ENCODE measurements around the gene CACNG4. TPM values are rescaled to one million over a fixed set of nuclear protein-coding genes. Genes with fewer than 3 reads are reported as not detected.

CACNG4 gene
- total and polyA plus RNA-seq, 2 experiments from 2014 or later: 1.6 to 4.1 TPM

DNA sequence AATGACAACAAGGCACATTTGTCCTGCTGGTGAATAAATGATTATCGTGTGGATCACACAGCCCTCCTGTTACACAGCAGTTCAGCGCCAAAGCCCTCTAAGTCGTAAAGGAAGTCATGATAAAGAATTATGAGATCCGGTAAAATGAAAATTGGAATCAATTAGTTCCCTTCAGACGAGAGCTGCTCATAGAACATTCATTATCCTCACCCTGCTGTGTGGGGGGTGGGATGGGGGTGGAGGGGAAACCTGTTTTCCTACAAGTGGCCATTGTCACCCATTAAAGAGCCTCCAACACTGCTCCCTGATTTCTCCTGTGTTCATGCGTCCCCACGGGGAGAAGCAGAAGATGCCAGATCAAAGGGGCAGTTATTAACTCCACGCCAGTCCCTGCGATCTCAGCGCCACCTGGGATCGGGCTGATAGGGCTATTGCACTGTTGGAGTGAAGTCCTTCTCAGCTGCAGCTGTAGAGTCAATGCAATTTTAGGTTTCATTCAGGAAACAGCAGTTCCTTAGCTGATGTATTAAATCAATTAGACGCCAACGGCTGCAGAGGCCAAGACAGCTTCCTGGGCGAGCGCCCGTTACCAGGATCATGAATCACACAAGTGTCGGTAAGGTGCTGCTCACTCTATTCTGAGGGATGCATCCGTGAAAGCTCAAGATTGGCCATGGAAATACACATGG, 19.2 kb upstream of the CACNG4 start:
- H3K27me3 Mint-ChIP-seq (ENCODE audit: insufficient read depth, low read depth, poor library complexity): peaks cover 17% of the 10 kb centered on the region
- Histone ChIP-seq H3K4me2 (no peak overlapping the region), H2AFZ (no peak overlapping the region), H3K79me2 (replicated peaks; ENCODE audit: insufficient read depth) (no peaks in the 10 kb centered on the region), H3K4me1 (ENCODE audit: insufficient read depth) (peaks cover 4% of the 10 kb centered on the region), H3K9me2 (ENCODE audit: insufficient read depth) (0 out of 2 replicates have a peak, but pooled peaks cover 3% of the 10 kb centered on the region), H3K36me3 (ENCODE audit: insufficient read depth) (no peaks in the 10 kb centered on the region), H3K27ac (ENCODE audit: low read depth) (no peak overlapping the region), H3K27me3 (ENCODE audit: insufficient read depth) (no peaks in the 10 kb centered on the region), H3F3A (replicated peaks; ENCODE audit: low read depth) (no peaks in the 10 kb centered on the region), H3K4me3 (no peak overlapping the region), H4K20me1 (replicated peaks; ENCODE audit: insufficient read depth) (no peaks in the 10 kb centered on the region)
- H3K4me3 Mint-ChIP-seq: no peak overlapping the region
- H3K9me3 Mint-ChIP-seq: peaks cover 15% of the 10 kb centered on the region
- peaks cover 15% of the 10 kb centered on the region for H3K4me1 Mint-ChIP-seq
- H3K36me3 Mint-ChIP-seq (ENCODE audit: low read depth): peaks cover 8% of the 10 kb centered on the region; the same call in 2 of the 3 replicates
- TF ChIP-seq, protein P1, sequence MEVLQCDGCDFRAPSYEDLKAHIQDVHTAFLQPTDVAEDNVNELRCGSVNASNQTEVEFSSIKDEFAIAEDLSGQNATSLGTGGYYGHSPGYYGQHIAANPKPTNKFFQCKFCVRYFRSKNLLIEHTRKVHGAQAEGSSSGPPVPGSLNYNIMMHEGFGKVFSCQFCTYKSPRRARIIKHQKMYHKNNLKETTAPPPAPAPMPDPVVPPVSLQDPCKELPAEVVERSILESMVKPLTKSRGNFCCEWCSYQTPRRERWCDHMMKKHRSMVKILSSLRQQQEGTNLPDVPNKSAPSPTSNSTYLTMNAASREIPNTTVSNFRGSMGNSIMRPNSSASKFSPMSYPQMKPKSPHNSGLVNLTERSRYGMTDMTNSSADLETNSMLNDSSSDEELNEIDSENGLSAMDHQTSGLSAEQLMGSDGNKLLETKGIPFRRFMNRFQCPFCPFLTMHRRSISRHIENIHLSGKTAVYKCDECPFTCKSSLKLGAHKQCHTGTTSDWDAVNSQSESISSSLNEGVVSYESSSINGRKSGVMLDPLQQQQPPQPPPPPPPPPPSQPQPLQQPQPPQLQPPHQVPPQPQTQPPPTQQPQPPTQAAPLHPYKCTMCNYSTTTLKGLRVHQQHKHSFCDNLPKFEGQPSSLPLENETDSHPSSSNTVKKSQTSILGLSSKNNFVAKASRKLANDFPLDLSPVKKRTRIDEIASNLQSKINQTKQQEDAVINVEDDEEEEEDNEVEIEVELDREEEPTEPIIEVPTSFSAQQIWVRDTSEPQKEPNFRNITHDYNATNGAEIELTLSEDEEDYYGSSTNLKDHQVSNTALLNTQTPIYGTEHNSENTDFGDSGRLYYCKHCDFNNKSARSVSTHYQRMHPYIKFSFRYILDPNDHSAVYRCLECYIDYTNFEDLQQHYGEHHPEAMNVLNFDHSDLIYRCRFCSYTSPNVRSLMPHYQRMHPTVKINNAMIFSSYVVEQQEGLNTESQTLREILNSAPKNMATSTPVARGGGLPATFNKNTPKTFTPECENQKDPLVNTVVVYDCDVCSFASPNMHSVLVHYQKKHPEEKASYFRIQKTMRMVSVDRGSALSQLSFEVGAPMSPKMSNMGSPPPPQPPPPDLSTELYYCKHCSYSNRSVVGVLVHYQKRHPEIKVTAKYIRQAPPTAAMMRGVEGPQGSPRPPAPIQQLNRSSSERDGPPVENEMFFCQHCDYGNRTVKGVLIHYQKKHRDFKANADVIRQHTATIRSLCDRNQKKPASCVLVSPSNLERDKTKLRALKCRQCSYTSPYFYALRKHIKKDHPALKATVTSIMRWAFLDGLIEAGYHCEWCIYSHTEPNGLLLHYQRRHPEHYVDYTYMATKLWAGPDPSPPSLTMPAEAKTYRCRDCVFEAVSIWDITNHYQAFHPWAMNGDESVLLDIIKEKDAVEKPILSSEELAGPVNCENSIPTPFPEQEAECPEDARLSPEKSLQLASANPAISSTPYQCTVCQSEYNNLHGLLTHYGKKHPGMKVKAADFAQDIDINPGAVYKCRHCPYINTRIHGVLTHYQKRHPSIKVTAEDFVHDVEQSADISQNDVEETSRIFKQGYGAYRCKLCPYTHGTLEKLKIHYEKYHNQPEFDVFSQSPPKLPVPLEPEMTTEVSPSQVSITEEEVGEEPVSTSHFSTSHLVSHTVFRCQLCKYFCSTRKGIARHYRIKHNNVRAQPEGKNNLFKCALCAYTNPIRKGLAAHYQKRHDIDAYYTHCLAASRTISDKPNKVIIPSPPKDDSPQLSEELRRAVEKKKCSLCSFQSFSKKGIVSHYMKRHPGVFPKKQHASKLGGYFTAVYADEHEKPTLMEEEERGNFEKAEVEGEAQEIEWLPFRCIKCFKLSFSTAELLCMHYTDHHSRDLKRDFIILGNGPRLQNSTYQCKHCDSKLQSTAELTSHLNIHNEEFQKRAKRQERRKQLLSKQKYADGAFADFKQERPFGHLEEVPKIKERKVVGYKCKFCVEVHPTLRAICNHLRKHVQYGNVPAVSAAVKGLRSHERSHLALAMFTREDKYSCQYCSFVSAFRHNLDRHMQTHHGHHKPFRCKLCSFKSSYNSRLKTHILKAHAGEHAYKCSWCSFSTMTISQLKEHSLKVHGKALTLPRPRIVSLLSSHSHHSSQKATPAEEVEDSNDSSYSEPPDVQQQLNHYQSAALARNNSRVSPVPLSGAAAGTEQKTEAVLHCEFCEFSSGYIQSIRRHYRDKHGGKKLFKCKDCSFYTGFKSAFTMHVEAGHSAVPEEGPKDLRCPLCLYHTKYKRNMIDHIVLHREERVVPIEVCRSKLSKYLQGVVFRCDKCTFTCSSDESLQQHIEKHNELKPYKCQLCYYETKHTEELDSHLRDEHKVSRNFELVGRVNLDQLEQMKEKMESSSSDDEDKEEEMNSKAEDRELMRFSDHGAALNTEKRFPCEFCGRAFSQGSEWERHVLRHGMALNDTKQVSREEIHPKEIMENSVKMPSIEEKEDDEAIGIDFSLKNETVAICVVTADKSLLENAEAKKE (CRISPR knock-in tag; IDR thresholded peaks at IDR 0.05): no peak
- TF ChIP-seq CTCF (conservative IDR thresholded peaks at IDR 0.05; ENCODE audit: low read depth in 2 of 2) (no peak), JUNB (IDR thresholded peaks at IDR 0.05; ENCODE audit: unreplicated experiment) (no peak), POLR2AphosphoS5 (IDR thresholded peaks at IDR 0.05; ENCODE audit: low read depth) (no peak), NANOG (IDR thresholded peaks at IDR 0.05; ENCODE audit: borderline replicate concordance) (no peak), ZNF331 (CRISPR knock-in tag; IDR thresholded peaks at IDR 0.05; ENCODE audit: low read depth) (no peak), EZH2phosphoT487 (IDR thresholded peaks at IDR 0.05; ENCODE audit: unreplicated experiment) (no peak), CREB1 (CRISPR knock-in tag; IDR thresholded peaks at IDR 0.05; ENCODE audit: low read depth) (no peak), ZNF114 (CRISPR knock-in tag; IDR thresholded peaks at IDR 0.05) (no peak), STAT1 (IDR thresholded peaks at IDR 0.05; ENCODE audit: unreplicated experiment) (no peak)
- TF ChIP-seq, protein P2, sequence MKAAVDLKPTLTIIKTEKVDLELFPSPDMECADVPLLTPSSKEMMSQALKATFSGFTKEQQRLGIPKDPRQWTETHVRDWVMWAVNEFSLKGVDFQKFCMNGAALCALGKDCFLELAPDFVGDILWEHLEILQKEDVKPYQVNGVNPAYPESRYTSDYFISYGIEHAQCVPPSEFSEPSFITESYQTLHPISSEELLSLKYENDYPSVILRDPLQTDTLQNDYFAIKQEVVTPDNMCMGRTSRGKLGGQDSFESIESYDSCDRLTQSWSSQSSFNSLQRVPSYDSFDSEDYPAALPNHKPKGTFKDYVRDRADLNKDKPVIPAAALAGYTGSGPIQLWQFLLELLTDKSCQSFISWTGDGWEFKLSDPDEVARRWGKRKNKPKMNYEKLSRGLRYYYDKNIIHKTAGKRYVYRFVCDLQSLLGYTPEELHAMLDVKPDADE (IDR thresholded peaks at IDR 0.05): no peak
- no peak for ATAC-seq
- no peak overlapping the region for H3K27ac Mint-ChIP-seq
- DNase-seq (ENCODE audit: low spot score): no peak

All from GM23338 (cell line).